HepG2 (cell line): ENCODE data around the gene FUCA1. TPM values are rescaled to one million over a fixed set of nuclear protein-coding genes. Genes with fewer than 3 reads are reported as not detected.

Experiments
- ATF6 ChIP-seq: sonication (generic); formaldehyde crosslinking; conservative IDR thresholded peaks from 2 replicates; pipeline ENCODE4 v1.4.0; 2020; ENCODE audit warnings: missing genetic modification reagents
- DR1 ChIP-seq: sonication (generic); formaldehyde crosslinking; IDR thresholded peaks from 2 replicates; pipeline ENCODE4 v1.8.0; 2021; ENCODE audit warnings: mild to moderate bottlenecking, missing genetic modification reagents, inconsistent platforms
- FUBP1 ChIP-seq: sonication (generic); formaldehyde crosslinking; IDR thresholded peaks from 2 replicates; pipeline ENCODE4 v1.5.1; 2020; ENCODE audit warnings: missing genetic modification reagents, mild to moderate bottlenecking, borderline replicate concordance
- KMT2A ChIP-seq: sonication (generic); formaldehyde crosslinking; IDR thresholded peaks from 2 replicates; pipeline ENCODE4 v1.4.0; 2020; ENCODE audit warnings: missing genetic modification reagents
- MED1 ChIP-seq: sonication (generic); formaldehyde crosslinking; IDR thresholded peaks from 2 replicates; pipeline ENCODE4 v1.4.0; 2020; ENCODE audit warnings: missing genetic modification reagents
- MLXIP ChIP-seq: sonication (generic); formaldehyde crosslinking; IDR thresholded peaks from 2 replicates; pipeline ENCODE4 v1.9.0; 2021; ENCODE audit warnings: missing genetic modification reagents, borderline replicate concordance
- NCOR1 ChIP-seq: fragments of 200-600 bp; sonication (generic); IDR thresholded peaks from 2 replicates; pipeline ENCODE4 v1.7.0; 2017; ENCODE audit warnings: antibody characterized with exemption, low read length, borderline replicate concordance
- NFAT5 ChIP-seq: sonication (generic); formaldehyde crosslinking; IDR thresholded peaks from 2 replicates; pipeline ENCODE4 v1.4.0; 2020; ENCODE audit warnings: missing genetic modification reagents
- NFE2 ChIP-seq: sonication (generic); formaldehyde crosslinking; IDR thresholded peaks from 2 replicates; pipeline ENCODE4 v1.4.0; 2020; ENCODE audit warnings: missing genetic modification reagents
- RFX1 ChIP-seq: fragments of 450-650 bp; IDR thresholded peaks from 2 replicates; pipeline ENCODE4 v1.6.1; 2017
- SRSF1 ChIP-seq: fragments of 200-400 bp; formaldehyde crosslinking; optimal IDR thresholded peaks from 2 replicates; pipeline ENCODE3; 2017; ENCODE audit warnings: mild to moderate bottlenecking, low read depth, low read length, moderate library complexity
- TBL1XR1 ChIP-seq: fragments of 150-350 bp; IDR thresholded peaks from 2 replicates; pipeline ENCODE4 v1.6.1; 2014; ENCODE audit warnings: borderline replicate concordance, low read length; ENCODE audit not compliant: partially characterized antibody
- ZBTB38 ChIP-seq: sonication (generic); formaldehyde crosslinking; IDR thresholded peaks from 2 replicates; pipeline ENCODE4 v1.5.1; 2020; ENCODE audit warnings: mild to moderate bottlenecking, missing genetic modification reagents
- ZNF121 ChIP-seq: sonication (generic); formaldehyde crosslinking; IDR thresholded peaks from 2 replicates; pipeline ENCODE4 v1.5.0; 2020; ENCODE audit warnings: mild to moderate bottlenecking, missing genetic modification reagents
- ZNF3 ChIP-seq: IDR thresholded peaks from 2 replicates; pipeline ENCODE4 v1.7.0; 2017; ENCODE audit warnings: inconsistent platforms
- ZNF567 ChIP-seq: sonication (generic); formaldehyde crosslinking; IDR thresholded peaks from 2 replicates; pipeline ENCODE4 v1.8.1; 2023; ENCODE audit warnings: mild to moderate bottlenecking, missing genetic modification reagents, borderline replicate concordance
- ZNF709 ChIP-seq: sonication (generic); formaldehyde crosslinking; IDR thresholded peaks from 2 replicates; pipeline ENCODE4 v1.5.0; 2020; ENCODE audit warnings: mild to moderate bottlenecking, missing genetic modification reagents
- ZNF720 ChIP-seq: sonication (generic); formaldehyde crosslinking; IDR thresholded peaks from 2 replicates; pipeline ENCODE4 v1.4.0; 2020; ENCODE audit warnings: missing genetic modification reagents
- polyA plus RNA-seq, 8 experiments: library from polyadenylated mRNA; depleted of rRNA in 3 of 8; stranded (reverse) in 7 of 8; unstranded in 1 of 8; fragments of >200 nt; fragmentation: Illumina TruSeq in 4 of 8; extraction: Trizol in 4 of 8; gene quantifications; 2 replicates each; pipeline versions ENCODE4 v1.2.1 to v1.2.3, GENCODE V29; 2011 to 2016; ENCODE audit warnings: low read depth in 4 of 8, missing spikeins in 1 of 8, mixed read lengths in 1 of 8; ENCODE audit not compliant: insufficient read depth in 1 of 8
- total RNA-seq, 5 experiments: library from RNA; depleted of rRNA; stranded (reverse); fragments of >200 nt; fragmentation: Illumina TruSeq; extraction: Trizol; gene quantifications; 2 replicates each; pipeline ENCODE4 v1.2.3, GENCODE V29; 2016; ENCODE audit warnings: low read depth in 1 of 5

Gene FUCA1
- total and polyA plus RNA-seq, 2 of the 13 experiments (the other 11 are each of a cell fraction or from before 2014, with no cell fraction given), result 32.7 to 33.6 TPM

- TF ChIP-seq SRSF1 (peak; percentile 85), MLXIP (CRISPR knock-in tag) (peak; percentile 94), ATF6 (CRISPR knock-in tag) (no peak; the same call in 1 of the 2 replicates), FUBP1 (no peak), ZNF567 (CRISPR knock-in tag) (peak; percentile 46; the same call in 1 of the 2 replicates), ZBTB38 (CRISPR knock-in tag) (no peak), ZNF121 (CRISPR knock-in tag) (no peak), NCOR1 (no peak), ZNF709 (no peak), MED1 (peak; percentile 85), NFE2 (no peak), TBL1XR1 (no peak), RFX1 (no peak), KMT2A (CRISPR knock-in tag) (no peak), ZNF3 (CRISPR knock-in tag) (no peak), NFAT5 (peak; percentile 85), ZNF720 (CRISPR knock-in tag) (no peak), DR1 (CRISPR knock-in tag) (0 out of 2 replicates have a peak, but pooled peaks have one; percentile 43)
Measured at GRCh38 chr1:23825076-23825761, 42.9 kb downstream of the FUCA1 start, which contains the start of gene HMGCL (continued).
